Breast epithelium (tissue), 4 donors: ENCODE measurements around the gene NAV3. TPM values are rescaled to one million over a fixed set of nuclear protein-coding genes. Genes with fewer than 3 reads are reported as not detected.

Experiments used
- DNase-seq, 2 donors: peaks; one replicate each; pipeline ENCODE4 v3.0.0-alpha.2; 2019; ENCODE audit warnings: low spot score in 2 of 2
- H3K27ac ChIP-seq, 2 donors: fragments of 200-600 bp; sonication (generic) in 1 of 2; one replicate each; pipeline ENCODE4 v1.5.1; 2016 to 2019; ENCODE audit warnings: mild to moderate bottlenecking in 1 of 2
- H3K27me3 ChIP-seq, 2 donors: fragments of 200-600 bp; sonication (generic) in 1 of 2; one replicate each; pipeline versions ENCODE4 v1.5.1 to v1.6.0; 2017 to 2019; ENCODE audit warnings: control low read depth in 1 of 2, mild to moderate bottlenecking in 1 of 2
- H3K36me3 ChIP-seq: fragments of 200-600 bp; one replicate; pipeline ENCODE4 v1.5.1; 2019
- H3K4me1 ChIP-seq, 2 donors: fragments of 200-600 bp; sonication (generic); one replicate each; pipeline ENCODE4 v1.5.1; 2016 to 2019; ENCODE audit warnings: control low read depth in 1 of 2
- H3K4me3 ChIP-seq, 3 donors: fragments of 200-600 bp; sonication (generic); 1 replicate in 2 of 3; 2 replicates in 1 of 3; pipeline ENCODE4 v1.5.1; 2016 to 2019; ENCODE audit warnings: mild to moderate bottlenecking in 3 of 3, moderate library complexity in 2 of 3
- H3K9me3 ChIP-seq, 2 donors: fragments of 200-600 bp; sonication (generic) in 1 of 2; one replicate each; pipeline ENCODE4 v1.5.1; 2016 to 2019; ENCODE audit warnings: control low read depth in 1 of 2
- CTCF ChIP-seq, 3 donors: fragments of 450-650 bp; IDR thresholded peaks; one replicate each; pipeline ENCODE4 v1.5.1; 2016 to 2017; ENCODE audit warnings: antibody characterized with exemption in 3 of 3, mild to moderate bottlenecking in 3 of 3, moderate library complexity in 3 of 3
- POLR2A ChIP-seq: fragments of 450-650 bp; IDR thresholded peaks from one replicate; pipeline ENCODE4 v1.6.1; 2016; ENCODE audit warnings: antibody characterized with exemption, mild to moderate bottlenecking, moderate library complexity
- POLR2AphosphoS5 ChIP-seq, 3 donors: sonication (generic); formaldehyde crosslinking; IDR thresholded peaks; one replicate each; pipeline ENCODE4 v1.6.1; 2017; ENCODE audit warnings: antibody characterized with exemption in 3 of 3
- intact Hi-C: fragments of 100-400 bp; cut with DNase I; formaldehyde crosslinking; loops from one replicate; pipeline ENCODE4 v1.15.1; 2023; ENCODE audit warnings: low total_unique reads
- total RNA-seq, 3 donors: library from RNA; depleted of rRNA; stranded (reverse); fragments of >200 nt; gene quantifications; one replicate each; pipeline ENCODE4 v1.1.0, GENCODE V29; 2016

NAV3 gene
- total RNA-seq, 3 donors from 2014 or later: 25.6 to 46.1 (median 41.1) TPM

DNA sequence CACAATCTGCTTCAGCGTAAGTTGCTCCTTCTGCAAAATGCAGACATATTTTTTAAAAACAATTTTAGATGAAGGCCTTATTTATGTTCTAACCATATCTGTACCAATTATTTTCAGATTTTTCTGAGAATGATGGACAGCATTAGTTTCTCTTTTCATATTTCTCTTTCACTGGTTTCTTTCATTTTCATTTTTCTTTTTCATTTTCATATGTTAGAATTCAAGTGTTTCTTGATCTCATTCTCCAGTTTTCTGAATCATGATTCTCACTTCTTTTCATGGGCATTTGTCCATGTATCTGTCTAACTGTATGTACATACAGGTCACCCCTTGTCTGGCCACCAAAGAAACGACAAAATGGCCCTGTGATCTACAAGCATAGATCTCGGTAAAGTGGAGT lies 346.6 kb downstream of the NAV3 start:
- TF ChIP-seq POLR2AphosphoS5 (IDR thresholded peaks at IDR 0.05) (no peak), POLR2A (no peak), CTCF (IDR thresholded peaks at IDR 0.05) (no peak)
- Histone ChIP-seq H3K27ac (no peak overlapping the region), H3K36me3 (no peaks in the 10 kb centered on the region), H3K9me3 (no peaks in the 10 kb centered on the region), H3K27me3 (no peaks in the 10 kb centered on the region), H3K4me1 (no peaks in the 10 kb centered on the region), H3K4me3 (no peak overlapping the region)
- intact Hi-C loops: no loop called here
- no peak for DNase-seq

DNA sequence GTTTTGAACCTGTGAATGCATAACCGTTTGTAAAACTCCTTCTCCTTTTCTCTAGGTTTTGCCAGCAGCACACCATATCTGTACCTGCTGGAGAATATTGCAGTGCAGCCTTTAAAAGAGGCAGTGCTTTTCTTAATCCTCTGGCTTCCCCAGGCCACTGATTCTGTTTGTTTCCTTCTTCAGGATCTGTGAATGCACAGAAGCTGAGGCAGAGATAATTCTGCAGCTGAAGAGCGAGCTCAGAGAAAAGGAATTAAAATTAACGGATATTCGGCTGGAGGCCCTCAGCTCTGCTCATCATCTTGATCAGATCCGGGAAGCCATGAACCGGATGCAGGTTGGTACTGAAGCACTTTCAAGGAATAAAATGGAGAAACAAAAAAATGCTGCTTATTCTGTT lies 348.7 kb downstream of the NAV3 start:
- H3K27ac ChIP-seq: no peak overlapping the region

DNA sequence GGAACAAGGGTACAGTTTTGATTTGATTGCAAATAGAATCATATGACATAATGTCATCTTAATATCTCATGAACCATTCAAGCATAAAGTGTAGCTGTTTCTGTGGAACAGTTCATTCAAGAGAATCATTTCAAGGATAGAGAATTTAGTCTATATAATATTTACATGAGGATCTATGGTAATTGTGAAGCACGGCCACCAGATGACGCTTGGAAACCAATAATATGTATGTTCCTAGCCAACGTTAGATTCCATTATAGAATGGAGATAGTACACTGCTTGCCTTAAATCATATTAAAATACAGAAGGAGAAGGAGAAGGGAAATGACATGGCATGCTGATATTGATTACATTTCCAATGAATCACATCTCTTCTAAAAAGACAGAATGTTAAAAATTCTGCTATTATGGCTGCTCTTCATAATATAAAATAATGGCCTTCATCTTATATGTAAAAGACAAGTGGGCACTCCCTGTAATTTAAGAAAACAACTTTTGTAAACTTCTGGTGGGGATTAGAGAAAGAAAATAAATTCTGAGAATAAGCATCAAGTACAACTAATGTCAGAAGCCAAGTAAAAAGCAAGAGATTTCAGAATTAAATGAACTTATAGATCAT lies 351.0 kb downstream of the NAV3 start:
- intact Hi-C loops: no loop called here
- Histone ChIP-seq H3K27me3 (no peaks in the 10 kb centered on the region), H3K9me3 (no peaks in the 10 kb centered on the region), H3K36me3 (no peaks in the 10 kb centered on the region), H3K4me1 (no peaks in the 10 kb centered on the region), H3K4me3 (no peak overlapping the region), H3K27ac (no peak overlapping the region)
- no peak for DNase-seq
- TF ChIP-seq POLR2A (no peak), CTCF (IDR thresholded peaks at IDR 0.05) (no peak), POLR2AphosphoS5 (IDR thresholded peaks at IDR 0.05) (no peak)

More for the DNA sequence above, 348.7 kb downstream of the NAV3 start:
- intact Hi-C loops: no loop called here
- Histone ChIP-seq H3K9me3 (no peaks in the 10 kb centered on the region), H3K36me3 (no peaks in the 10 kb centered on the region), H3K4me1 (no peaks in the 10 kb centered on the region), H3K27me3 (no peaks in the 10 kb centered on the region), H3K4me3 (no peak overlapping the region)
- no peak for DNase-seq
- TF ChIP-seq POLR2AphosphoS5 (IDR thresholded peaks at IDR 0.05) (no peak), POLR2A (no peak), CTCF (IDR thresholded peaks at IDR 0.05) (no peak)

DNA sequence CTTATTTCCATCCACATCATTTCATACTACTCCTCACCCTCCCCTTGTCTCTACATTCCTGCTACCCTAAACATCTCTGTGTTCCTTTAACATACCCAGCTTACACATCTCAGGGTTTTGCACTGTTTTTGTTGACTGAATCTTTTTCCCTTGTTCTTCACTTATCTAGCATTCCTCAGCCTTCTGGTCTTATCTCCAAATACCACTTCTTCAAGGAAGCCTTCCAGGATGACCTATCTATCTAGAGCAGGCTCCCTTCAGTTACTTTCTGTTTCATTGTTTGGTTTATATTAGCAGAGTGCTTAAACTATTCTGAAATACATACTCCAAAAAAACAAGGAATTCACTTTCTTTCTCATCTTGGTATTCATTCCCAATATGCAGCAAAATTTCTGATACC lies 353.1 kb downstream of the NAV3 start:
- TF ChIP-seq CTCF (IDR thresholded peaks at IDR 0.05): no peak
- no peak for TF ChIP-seq POLR2AphosphoS5 (IDR thresholded peaks at IDR 0.05)
- no peak for TF ChIP-seq POLR2A
- intact Hi-C loops: no loop called here
- Histone ChIP-seq H3K4me1 (no peaks in the 10 kb centered on the region), H3K4me3 (no peak overlapping the region), H3K36me3 (no peaks in the 10 kb centered on the region), H3K9me3 (no peaks in the 10 kb centered on the region), H3K27ac (no peak overlapping the region), H3K27me3 (no peaks in the 10 kb centered on the region)
- DNase-seq: no peak

DNA sequence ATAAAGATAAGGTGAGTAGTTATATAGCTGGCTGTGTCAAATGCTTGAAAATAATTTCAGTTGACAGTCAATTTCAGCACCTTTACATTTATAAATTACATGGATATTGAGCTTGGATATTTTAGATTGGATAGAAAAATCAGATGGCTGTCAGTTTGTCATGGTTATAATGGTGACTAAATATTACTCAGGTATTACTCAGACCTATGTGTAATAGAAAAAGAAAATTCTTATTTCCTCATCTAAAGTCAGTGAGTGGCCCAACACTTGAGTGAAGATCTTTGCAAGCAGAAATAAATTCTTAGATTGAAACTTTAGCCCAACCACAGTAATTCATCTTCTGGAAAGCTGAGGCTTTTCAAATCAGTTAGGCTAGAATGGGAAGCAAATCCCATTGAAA lies 354.4 kb downstream of the NAV3 start:
- no peak for DNase-seq
- no peaks in the 10 kb centered on the region for H3K4me1 ChIP-seq
- H3K36me3 ChIP-seq: no peaks in the 10 kb centered on the region
- TF ChIP-seq POLR2AphosphoS5 (IDR thresholded peaks at IDR 0.05): no peak
- TF ChIP-seq POLR2A: no peak
- no peak for TF ChIP-seq CTCF (IDR thresholded peaks at IDR 0.05)
- H3K4me3 ChIP-seq: no peak overlapping the region
- H3K9me3 ChIP-seq: no peaks in the 10 kb centered on the region
- H3K27ac ChIP-seq: no peak overlapping the region
- intact Hi-C loops: no loop called here
- no peaks in the 10 kb centered on the region for H3K27me3 ChIP-seq
